HG03135 (cell line): Measurements from ENCODE around the gene UCK2.
A peak's percentile ranks its signal among the peaks of the same experiment; 100 is the strongest.

Source experiments
- ATAC-seq: cut with Tn5 transposase; IDR thresholded peaks from one replicate; pipeline ENCODE4 v1.9.1; 2021; ENCODE audit warnings: mild to moderate bottlenecking, moderate library complexity; ENCODE audit not compliant: unreplicated experiment

The UCK2 gene

DNA sequence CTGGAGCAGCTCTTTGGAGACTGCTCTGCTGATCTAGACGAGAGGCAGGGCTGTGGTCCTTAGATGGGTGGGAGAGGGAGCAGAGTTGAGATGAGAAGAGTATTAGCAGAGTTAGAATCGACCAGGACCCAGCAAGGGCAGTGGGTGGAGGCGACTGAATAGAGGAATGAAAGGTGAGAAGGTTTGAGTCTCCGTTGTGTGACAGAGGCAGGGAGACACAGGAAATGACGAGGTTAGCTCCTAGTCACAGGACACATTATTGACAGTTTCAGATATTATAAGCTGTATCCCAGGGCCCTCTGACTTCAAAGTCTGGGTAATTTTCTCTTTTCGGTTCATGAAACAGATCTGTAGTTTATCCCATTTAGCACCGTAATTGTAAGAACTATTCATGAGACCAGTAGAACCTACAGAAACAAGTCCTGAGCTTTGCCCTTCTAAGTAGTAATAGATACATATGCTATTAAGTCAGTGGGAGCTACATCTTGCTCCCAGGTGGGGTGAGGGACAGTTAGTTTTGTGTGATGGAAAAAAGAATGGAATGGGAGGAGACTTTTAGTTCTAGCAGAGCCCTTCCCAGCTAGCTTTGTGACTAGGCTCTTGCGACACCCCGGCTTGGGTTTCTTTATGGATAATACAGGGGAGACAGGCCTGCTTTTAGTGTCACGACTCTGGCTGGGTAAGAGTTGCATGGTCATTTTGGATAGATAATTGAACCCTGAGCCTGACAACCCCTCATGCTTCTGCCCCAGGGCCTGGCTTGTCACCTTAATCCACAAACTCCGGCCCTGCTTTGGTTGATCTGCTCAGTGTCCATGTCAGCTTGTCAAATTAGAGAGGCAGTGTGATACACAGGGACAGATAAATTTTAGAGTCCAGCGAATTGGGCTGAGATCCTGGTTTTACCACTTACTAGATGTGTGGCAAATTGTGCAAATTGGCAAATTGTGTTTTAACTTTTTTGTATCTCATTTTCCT, 70.2 kb downstream of the UCK2 start:
- no peak for ATAC-seq

DNA sequence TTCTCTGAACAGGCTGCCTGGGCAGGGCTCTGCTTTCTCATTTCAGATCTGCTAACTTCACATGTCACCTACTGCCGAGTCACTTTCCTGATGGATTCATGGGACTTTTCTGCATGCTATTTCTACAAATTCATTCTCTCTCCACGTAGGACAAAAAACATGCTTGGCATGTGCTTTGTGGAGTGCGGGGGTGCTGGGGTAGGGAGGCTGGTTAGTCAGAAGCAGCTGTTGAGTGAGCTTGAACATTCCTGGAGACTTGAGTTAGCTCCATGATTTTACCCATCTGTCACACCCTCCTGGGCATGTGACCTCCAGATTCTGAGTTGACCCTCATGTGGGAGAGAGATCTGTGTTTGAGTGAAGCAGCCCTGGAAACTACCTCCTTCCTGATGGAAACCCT, 71.4 kb downstream of the UCK2 start:
- ATAC-seq: no peak

- no peak for ATAC-seq
Observed at GRCh38 chr1:165899461-165899941, 72.1 kb downstream of the UCK2 start.

DNA sequence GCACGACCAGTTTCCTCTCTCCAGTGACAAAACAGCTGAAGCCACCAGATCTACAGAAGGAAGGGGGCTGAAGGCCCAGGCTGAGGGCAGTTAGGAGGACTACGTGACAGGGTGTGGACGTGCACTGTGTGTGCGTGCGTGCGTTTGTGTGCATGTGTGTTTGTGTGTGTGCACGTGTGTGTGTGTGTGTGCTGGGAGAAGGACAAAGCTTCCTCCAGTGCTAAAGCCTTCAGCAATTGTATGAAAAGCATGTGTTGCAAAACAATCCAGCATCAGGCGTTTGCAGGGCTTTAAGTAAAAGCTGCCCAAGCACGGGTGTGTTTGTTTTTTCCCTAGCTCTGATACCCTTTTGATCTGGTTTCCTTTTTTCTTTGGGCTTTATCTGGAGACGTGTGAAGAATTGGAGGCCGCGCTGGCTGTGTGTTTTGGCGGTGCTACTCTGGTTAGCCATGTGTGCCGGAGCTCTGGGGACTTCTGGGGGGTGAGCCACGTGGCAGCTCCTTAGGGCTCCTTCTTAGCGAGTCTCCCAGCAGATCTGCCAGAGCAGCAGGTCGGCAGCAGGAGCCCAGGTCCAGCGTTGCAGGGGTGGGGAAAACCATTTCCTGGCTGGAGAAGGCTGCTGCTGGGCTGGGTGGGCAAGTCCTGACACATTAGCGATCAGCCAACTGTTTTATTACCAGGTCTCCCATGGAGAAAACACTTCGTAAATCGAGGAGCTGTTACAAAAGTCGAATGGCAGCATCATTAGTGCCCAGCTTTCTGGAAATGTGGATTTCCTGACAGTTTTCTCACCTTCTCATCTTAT, 73.4 kb downstream of the UCK2 start:
- no peak for ATAC-seq

DNA sequence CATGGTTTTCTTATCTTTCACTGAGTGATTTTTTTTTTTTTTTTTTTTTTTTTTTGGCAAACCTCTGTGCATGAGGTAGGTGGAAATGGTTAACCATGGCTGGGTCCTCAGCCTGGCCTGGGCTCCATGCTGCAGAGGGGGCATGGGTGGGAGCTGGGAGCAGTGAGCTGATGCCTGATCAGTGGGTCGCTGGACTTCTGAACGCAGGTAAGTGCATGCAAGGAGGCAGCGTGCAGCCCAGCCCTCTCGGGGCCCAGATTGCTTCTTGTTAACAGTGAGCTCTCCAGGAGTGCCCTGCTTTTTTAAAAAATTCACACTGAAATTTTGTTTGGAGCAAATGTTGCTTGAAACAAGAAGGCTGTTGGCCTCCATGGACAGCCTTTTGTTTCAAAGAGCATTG, 75.2 kb downstream of the UCK2 start:
- ATAC-seq: no peak

- no peak for ATAC-seq
Observed at GRCh38 chr1:165903672-165904071, 76.3 kb downstream of the UCK2 start.

GRCh38 chr1:165904948-165905347, 77.5 kb downstream of the UCK2 start:
- ATAC-seq: no peak

GRCh38 chr1:165905853-165906252, 78.4 kb downstream of the UCK2 start:
- ATAC-seq: no peak

DNA sequence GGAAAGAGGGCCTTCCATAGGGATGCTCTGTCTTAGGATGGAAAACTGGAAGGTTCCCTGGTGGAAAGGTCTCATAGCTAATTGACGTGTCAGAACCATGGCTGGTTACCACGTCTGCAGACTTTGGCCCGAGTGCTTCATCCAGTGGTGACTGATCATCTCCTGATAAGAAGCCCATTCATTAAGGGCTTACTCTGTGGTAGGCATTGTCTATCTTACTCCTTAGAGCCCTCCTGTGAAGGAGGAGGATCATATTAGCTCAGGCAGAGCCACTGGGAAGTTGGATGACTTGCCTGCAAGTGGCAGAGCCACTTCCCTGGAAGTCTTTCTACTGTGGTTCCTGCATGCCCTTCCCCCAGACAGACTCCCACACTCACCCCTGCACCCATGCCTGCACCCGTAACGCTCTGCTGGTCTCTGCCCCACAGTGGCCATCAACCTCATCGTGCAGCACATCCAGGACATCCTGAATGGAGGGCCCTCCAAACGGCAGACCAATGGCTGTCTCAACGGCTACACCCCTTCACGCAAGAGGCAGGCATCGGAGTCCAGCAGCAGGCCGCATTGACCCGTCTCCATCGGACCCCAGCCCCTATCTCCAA, 79.9 kb downstream of the UCK2 start:
- ATAC-seq: no peak

- no peak for ATAC-seq
Observed at GRCh38 chr1:165910764-165911421, 83.5 kb downstream of the UCK2 start.

DNA sequence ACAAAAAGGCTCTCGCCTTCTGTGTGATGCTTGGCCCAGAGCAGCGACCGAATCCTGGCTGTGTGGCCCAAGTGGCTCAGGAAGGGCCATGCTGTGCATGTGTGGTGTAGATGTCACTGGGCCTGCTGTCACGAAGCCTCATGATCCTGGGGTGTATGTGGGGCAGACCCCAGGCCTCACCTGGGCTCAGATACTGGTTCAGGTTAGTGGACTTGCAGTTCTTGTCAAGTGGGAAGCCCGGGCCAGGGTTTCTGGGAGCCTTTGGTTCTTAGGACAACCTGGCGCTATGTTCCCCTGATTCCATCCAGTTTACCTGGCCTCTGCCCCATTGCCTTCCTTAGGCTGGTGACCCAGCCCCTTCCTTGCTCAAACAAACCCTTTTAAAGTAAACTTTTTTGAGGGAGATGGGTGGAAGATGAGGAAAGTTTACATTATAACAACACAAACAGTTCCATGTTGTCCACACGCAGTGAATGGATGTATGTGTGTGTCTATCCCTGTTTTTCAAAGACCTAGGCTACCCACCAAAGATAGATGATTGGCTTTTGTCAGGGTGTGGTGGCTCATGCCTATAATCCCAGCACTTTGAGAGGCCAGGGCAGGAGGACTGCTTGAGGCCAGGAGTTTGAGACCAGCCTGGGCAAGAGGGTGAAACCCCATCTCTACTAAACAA, 84.3 kb downstream of the UCK2 start:
- no peak for ATAC-seq

DNA sequence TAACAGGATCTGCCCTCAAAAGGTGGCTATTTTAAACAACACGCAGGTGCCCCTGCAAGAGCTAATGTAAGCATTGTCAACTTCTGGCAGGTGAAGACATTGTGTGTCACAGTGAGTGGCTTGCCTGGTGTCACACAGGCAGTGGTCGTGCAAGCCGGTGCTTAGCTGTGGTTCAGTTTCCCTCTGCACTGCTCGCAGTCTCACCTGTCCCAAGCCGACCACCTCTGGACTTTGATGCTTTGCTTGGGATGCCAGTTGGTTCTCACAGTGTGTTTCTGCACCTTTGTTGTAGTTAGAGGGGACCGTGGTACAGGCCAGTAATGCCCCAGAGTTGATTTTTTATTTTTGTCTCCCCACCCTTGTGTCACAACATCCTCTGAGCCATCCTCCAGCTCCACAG, 85.2 kb downstream of the UCK2 start:
- ATAC-seq: no peak

DNA sequence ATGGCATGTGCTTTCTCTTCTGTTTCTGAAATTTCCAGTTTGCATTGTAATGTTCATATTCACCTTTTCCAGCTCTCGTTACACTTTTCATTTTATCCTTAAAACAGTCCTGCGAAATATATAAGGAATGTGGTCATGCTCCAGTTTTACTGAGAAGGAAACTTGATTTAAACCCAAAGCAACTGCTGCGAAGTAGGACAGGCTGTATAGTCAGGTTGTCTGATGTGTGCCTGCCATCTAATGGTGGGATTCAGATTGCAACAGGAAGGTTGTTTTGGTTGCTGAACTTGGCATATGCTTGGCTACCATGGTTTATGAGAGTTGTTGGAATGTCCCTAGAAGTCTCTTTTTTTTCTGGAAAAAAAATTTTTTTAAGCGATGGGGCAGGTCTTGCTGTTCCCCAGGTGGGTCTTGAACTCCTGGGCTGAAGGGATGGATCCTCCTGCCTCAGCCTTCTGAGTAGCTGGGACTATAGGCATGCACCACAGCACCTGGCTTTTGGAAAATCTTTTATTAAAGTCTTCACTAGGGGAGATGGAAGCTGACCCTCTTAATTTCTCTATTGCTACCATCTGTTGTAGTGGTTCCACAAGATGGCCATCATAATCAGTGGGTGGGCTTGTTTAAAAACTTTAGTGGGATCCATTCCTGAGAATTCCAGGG, 86.9 kb downstream of the UCK2 start:
- ATAC-seq: peak; percentile 90

- ATAC-seq: no peak
Observed at GRCh38 chr1:165915480-165915879, 88.1 kb downstream of the UCK2 start.

DNA sequence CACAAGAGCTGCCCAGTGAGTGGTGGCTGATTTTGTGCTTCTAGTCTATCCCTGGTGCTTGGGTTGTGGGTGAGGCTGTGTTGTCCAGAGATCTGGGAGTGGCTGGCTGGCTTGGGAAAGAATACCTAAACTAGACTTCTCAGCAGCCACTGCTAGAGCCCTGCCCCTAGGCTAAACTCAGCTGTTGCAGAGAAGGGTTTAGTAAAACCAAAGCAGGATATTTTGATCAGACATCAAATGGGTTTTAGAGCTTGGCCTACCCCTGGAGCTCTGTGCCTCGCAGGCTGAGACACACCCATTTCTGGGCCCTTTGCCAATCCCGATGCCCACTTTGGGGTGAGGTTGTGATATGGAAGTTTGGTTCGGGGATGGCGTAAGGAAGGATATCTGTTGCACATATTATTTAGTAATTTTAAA, 88.5 kb downstream of the UCK2 start:
- no peak for ATAC-seq

- no peak for ATAC-seq
Observed at GRCh38 chr1:165917166-165917565, 89.8 kb downstream of the UCK2 start.

GRCh38 chr1:165924117-165924516, 96.7 kb downstream of the UCK2 start:
- no peak for ATAC-seq

- no peak for ATAC-seq
Observed at GRCh38 chr1:165925498-165926079, 98.2 kb downstream of the UCK2 start.

GRCh38 chr1:165927169-165927568, 99.8 kb downstream of the UCK2 start:
- ATAC-seq: peak; percentile 53
